CD4-positive, alpha-beta memory T cell (primary cell): Measurements from ENCODE around the gene IGFBP5. TPM values are rescaled to one million over a fixed set of nuclear protein-coding genes. Genes with fewer than 3 reads are reported as not detected.
A peak's percentile ranks its signal among the peaks of the same experiment; 100 is the strongest.

Experiments used
- CTCF ChIA-PET: fragments of 350-600 bp; sonication (Branson Sonifier 250); formaldehyde crosslinking; loops from one replicate; lab custom pipeline; 2021; ENCODE audit warnings: inconsistent platforms; ENCODE audit not compliant: partially characterized antibody; lab: Charles Lee
- POLR2A ChIA-PET: fragments of 350-600 bp; sonication (Branson Sonifier 250); formaldehyde crosslinking; loops from one replicate; lab custom pipeline; 2021; ENCODE audit not compliant: partially characterized antibody; lab: Charles Lee
- DNase-seq, 5 donors: peaks; one replicate each; pipeline versions ENCODE4 v3.0.0 to v3.0.0-alpha.2; 2020 to 2022; ENCODE audit warnings: mixed read lengths in 1 of 5
- H3K27ac ChIP-seq: one replicate; pipeline ENCODE4 v1.7.0; 2013; ENCODE audit warnings: low read depth, low read length
- H3K27me3 ChIP-seq: 2 replicates; pipeline ENCODE4 v1.7.0; 2013; ENCODE audit warnings: mild to moderate bottlenecking, low read length, moderate library complexity; ENCODE audit not compliant: insufficient read depth
- H3K36me3 ChIP-seq: 2 replicates; pipeline ENCODE4 v1.7.0; 2013; ENCODE audit warnings: mild to moderate bottlenecking, low read length, moderate library complexity; ENCODE audit not compliant: insufficient read depth
- H3K4me1 ChIP-seq: 2 replicates; pipeline ENCODE4 v1.7.0; 2013; ENCODE audit warnings: mild to moderate bottlenecking, low read length, moderate library complexity; ENCODE audit not compliant: insufficient read depth
- H3K4me3 ChIP-seq, 2 donors: one replicate each; pipeline ENCODE4 v1.7.0; 2013; ENCODE audit warnings: low read length in 2 of 2, mild to moderate bottlenecking in 1 of 2
- H3K9me3 ChIP-seq, 2 donors: one replicate each; pipeline ENCODE4 v1.7.0; 2013; ENCODE audit warnings: low read length in 2 of 2, control low read depth in 1 of 2; ENCODE audit not compliant: control insufficient read depth in 1 of 2
- H3K27ac Mint-ChIP-seq, 7 donors: one replicate each; pipeline ENCODE4 v1.8.0; 2020 to 2021; ENCODE audit warnings: mixed read lengths in 7 of 7, mild to moderate bottlenecking in 6 of 7, inconsistent platforms in 3 of 7, moderate library complexity in 3 of 7
- H3K27me3 Mint-ChIP-seq, 2 donors: one replicate each; pipeline ENCODE4 v1.8.0; 2020 to 2021; ENCODE audit warnings: mixed read lengths in 2 of 2
- H3K36me3 Mint-ChIP-seq, 2 donors: one replicate each; pipeline ENCODE4 v1.8.0; 2020 to 2021; ENCODE audit warnings: mixed read lengths in 2 of 2, inconsistent platforms in 1 of 2, mild to moderate bottlenecking in 1 of 2
- H3K4me1 Mint-ChIP-seq, 4 donors: one replicate each; pipeline ENCODE4 v1.8.0; 2020 to 2021; ENCODE audit warnings: mixed read lengths in 4 of 4, mild to moderate bottlenecking in 1 of 4
- H3K4me3 Mint-ChIP-seq, 8 donors: one replicate each; pipeline ENCODE4 v1.8.0; 2020 to 2021; ENCODE audit warnings: mixed read lengths in 8 of 8, mild to moderate bottlenecking in 7 of 8, moderate library complexity in 6 of 8, inconsistent platforms in 3 of 8
- H3K9me3 Mint-ChIP-seq, 8 donors: one replicate each; pipeline ENCODE4 v1.8.0; 2020 to 2021; ENCODE audit warnings: mixed read lengths in 8 of 8, mild to moderate bottlenecking in 5 of 8, inconsistent platforms in 3 of 8, moderate library complexity in 1 of 8
- intact Hi-C: fragments of 100-400 bp; cut with micrococcal nuclease; formaldehyde crosslinking; loops from one replicate; pipeline ENCODE4 v1.15.1; 2023
- polyA plus RNA-seq, 2 donors: library from polyadenylated mRNA; unstranded; fragments of 300-500 nt; fragmentation: Illumina TruSeq; gene quantifications; one replicate each; pipeline ENCODE4 v1.2.3, GENCODE V29; 2021
- total RNA-seq, 2 experiments: library from RNA; stranded (reverse); gene quantifications; one replicate each; pipeline ENCODE4 v1.2.3, GENCODE V29; 2021

Gene IGFBP5
- total and polyA plus RNA-seq, 4 experiments from 2014 or later: 0.23 TPM; not detected in 3

GRCh38 chr2:216689397-216689796 is 6.0 kb downstream of the IGFBP5 start:
- Mint-ChIP-seq H3K4me3 (peak overlapping the region in 1 of 8 donors; percentile 0), H3K27me3 (peaks cover 41 to 48% of the 10 kb centered on the region in 2 donors), H3K9me3 (peaks cover 0 to 2% (median 0%) of the 10 kb centered on the region in 8 donors), H3K36me3 (no peaks in the 10 kb centered on the region), H3K4me1 (peaks cover 15 to 29% (median 24%) of the 10 kb centered on the region in 4 donors), H3K27ac (no peak overlapping the region)
- Histone ChIP-seq H3K36me3 (no peaks in the 10 kb centered on the region), H3K27me3 (peaks cover 4% of the 10 kb centered on the region), H3K27ac (no peak overlapping the region), H3K4me3 (no peak overlapping the region), H3K9me3 (no peaks in the 10 kb centered on the region), H3K4me1 (peaks cover 29% of the 10 kb centered on the region)
- DNase-seq: no peak
- intact Hi-C loops: no loop called here
- ChIA-PET POLR2A (no interaction called here), CTCF (interaction anchor here (1.1 to 1.5 kb wide), 2 partner anchors 15 to 1067 kb away, joined by 3 to 4 read pairs; no protein-coding TSS in a partner anchor)

- H3K4me3 ChIP-seq: no peak overlapping the region
- no peaks in the 10 kb centered on the region for H3K36me3 Mint-ChIP-seq
- H3K27me3 ChIP-seq: peaks cover 4% of the 10 kb centered on the region
- peaks cover 15 to 25% (median 22%) of the 10 kb centered on the region in 4 donors for H3K4me1 Mint-ChIP-seq
- no peak overlapping the region for H3K4me3 Mint-ChIP-seq
- ChIA-PET CTCF (interaction anchor here (1.1 to 1.5 kb wide), 2 partner anchors 14 to 1068 kb away, joined by 3 to 4 read pairs; no protein-coding TSS in a partner anchor), POLR2A (no interaction called here)
- no peak overlapping the region for H3K27ac ChIP-seq
- H3K27ac Mint-ChIP-seq: no peak overlapping the region
- intact Hi-C loops: no loop called here
- DNase-seq: no peak
- H3K9me3 ChIP-seq: no peaks in the 10 kb centered on the region
- H3K36me3 ChIP-seq: no peaks in the 10 kb centered on the region
- H3K4me1 ChIP-seq: peaks cover 25% of the 10 kb centered on the region
- H3K27me3 Mint-ChIP-seq: peaks cover 41 to 50% of the 10 kb centered on the region in 2 donors
- H3K9me3 Mint-ChIP-seq: peaks cover 0 to 2% (median 0%) of the 10 kb centered on the region in 8 donors
Observed at GRCh38 chr2:216688731-216689340, 6.5 kb downstream of the IGFBP5 start.

- Mint-ChIP-seq H3K4me3 (no peak overlapping the region), H3K27me3 (peaks cover 39 to 48% of the 10 kb centered on the region in 2 donors), H3K36me3 (no peaks in the 10 kb centered on the region), H3K27ac (no peak overlapping the region), H3K9me3 (no peaks in the 10 kb centered on the region), H3K4me1 (peaks cover 9 to 17% (median 15%) of the 10 kb centered on the region in 4 donors)
- no peaks in the 10 kb centered on the region for H3K36me3 ChIP-seq
- CTCF ChIA-PET: interaction anchor here (1.0 to 6.8 kb wide), 3 partner anchors 20 to 1026 kb away, joined by 3 to 89 read pairs (median 5); no protein-coding TSS in a partner anchor
- H3K27ac ChIP-seq: no peak overlapping the region
- no peak overlapping the region for H3K4me3 ChIP-seq
- H3K27me3 ChIP-seq: peaks cover 4% of the 10 kb centered on the region
- H3K4me1 ChIP-seq: peaks cover 16% of the 10 kb centered on the region
- no peak for DNase-seq
- intact Hi-C loops: no loop called here
- no peaks in the 10 kb centered on the region for H3K9me3 ChIP-seq
- POLR2A ChIA-PET: no interaction called here
Observed at GRCh38 chr2:216687646-216688045, 7.7 kb downstream of the IGFBP5 start.

GRCh38 chr2:216687111-216687510 is 8.2 kb downstream of the IGFBP5 start:
- Mint-ChIP-seq H3K27ac (no peak overlapping the region), H3K4me1 (peaks cover 8 to 15% (median 11%) of the 10 kb centered on the region in 4 donors), H3K9me3 (no peaks in the 10 kb centered on the region), H3K36me3 (no peaks in the 10 kb centered on the region), H3K27me3 (peaks cover 40 to 45% of the 10 kb centered on the region in 2 donors), H3K4me3 (no peak overlapping the region)
- CTCF ChIA-PET: interaction anchor here (1.0 to 6.8 kb wide), 4 partner anchors 10 to 1026 kb away, joined by 3 to 89 read pairs (median 5); no protein-coding TSS in a partner anchor
- no peak for DNase-seq
- no peaks in the 10 kb centered on the region for H3K9me3 ChIP-seq
- POLR2A ChIA-PET: no interaction called here
- H3K36me3 ChIP-seq: no peaks in the 10 kb centered on the region
- H3K4me3 ChIP-seq: no peak overlapping the region
- peaks cover 10% of the 10 kb centered on the region for H3K4me1 ChIP-seq
- intact Hi-C loops: no loop called here
- H3K27me3 ChIP-seq: peaks cover 4% of the 10 kb centered on the region
- H3K27ac ChIP-seq: no peak overlapping the region

GRCh38 chr2:216685327-216685875 is 9.9 kb downstream of the IGFBP5 start:
- H3K9me3 Mint-ChIP-seq: no peaks in the 10 kb centered on the region
- Histone ChIP-seq H3K9me3 (no peaks in the 10 kb centered on the region), H3K36me3 (no peaks in the 10 kb centered on the region), H3K4me1 (no peaks in the 10 kb centered on the region), H3K27me3 (peaks cover 3% of the 10 kb centered on the region), H3K27ac (no peak overlapping the region), H3K4me3 (no peak overlapping the region)
- no peak overlapping the region for H3K27ac Mint-ChIP-seq
- intact Hi-C loops: no loop called here
- H3K4me1 Mint-ChIP-seq: peaks cover 0 to 7% (median 5%) of the 10 kb centered on the region in 4 donors
- no peaks in the 10 kb centered on the region for H3K36me3 Mint-ChIP-seq
- no peak for DNase-seq
- ChIA-PET CTCF (interaction anchor here (1.0 to 6.8 kb wide), 7 partner anchors 9 to 1071 kb away, joined by 3 to 89 read pairs (median 4); no protein-coding TSS in a partner anchor), POLR2A (no interaction called here)
- no peak overlapping the region for H3K4me3 Mint-ChIP-seq
- H3K27me3 Mint-ChIP-seq: peaks cover 30 to 43% of the 10 kb centered on the region in 2 donors

GRCh38 chr2:216683846-216684245 is 11.5 kb downstream of the IGFBP5 start:
- no peak overlapping the region for H3K4me3 ChIP-seq
- H3K27me3 ChIP-seq: no peaks in the 10 kb centered on the region
- no peaks in the 10 kb centered on the region for H3K9me3 ChIP-seq
- peaks cover 19 to 35% of the 10 kb centered on the region in 2 donors for H3K27me3 Mint-ChIP-seq
- H3K36me3 Mint-ChIP-seq: no peaks in the 10 kb centered on the region
- DNase-seq: no peak
- H3K36me3 ChIP-seq: no peaks in the 10 kb centered on the region
- ChIA-PET POLR2A (no interaction called here), CTCF (interaction anchor here (0.5 to 6.8 kb wide), 5 partner anchors 9 to 1029 kb away, joined by 3 to 89 read pairs (median 5); no protein-coding TSS in a partner anchor)
- H3K27ac Mint-ChIP-seq: no peak overlapping the region
- intact Hi-C loops: loop anchor here (2.0 kb wide), 1 partner anchor 827 kb away; no protein-coding TSS in a partner anchor
- H3K9me3 Mint-ChIP-seq: no peaks in the 10 kb centered on the region
- no peak overlapping the region for H3K27ac ChIP-seq
- no peaks in the 10 kb centered on the region for H3K4me1 ChIP-seq
- H3K4me3 Mint-ChIP-seq: no peak overlapping the region
- peaks cover 0 to 6% (median 4%) of the 10 kb centered on the region in 4 donors for H3K4me1 Mint-ChIP-seq

- no peaks in the 10 kb centered on the region for H3K9me3 ChIP-seq
- CTCF ChIA-PET: interaction anchor here (0.6 to 6.8 kb wide), 13 partner anchors 10 to 1075 kb away, joined by 3 to 89 read pairs (median 4); no protein-coding TSS in a partner anchor
Observed at GRCh38 chr2:216681683-216682082, 13.7 kb downstream of the IGFBP5 start.

More at GRCh38 chr2:216681683-216682082, 13.7 kb downstream of the IGFBP5 start:
- Histone ChIP-seq H3K27ac (no peak overlapping the region), H3K4me3 (no peak overlapping the region), H3K4me1 (no peaks in the 10 kb centered on the region), H3K36me3 (no peaks in the 10 kb centered on the region), H3K27me3 (no peaks in the 10 kb centered on the region)
- H3K9me3 Mint-ChIP-seq: no peaks in the 10 kb centered on the region
- H3K4me1 Mint-ChIP-seq: peaks cover 0 to 6% (median 4%) of the 10 kb centered on the region in 4 donors
- DNase-seq: no peak
- no peak overlapping the region for H3K4me3 Mint-ChIP-seq
- H3K36me3 Mint-ChIP-seq: no peaks in the 10 kb centered on the region
- peak overlapping the region in 1 of 7 donors; percentile 76 for H3K27ac Mint-ChIP-seq
- peaks cover 12 to 35% of the 10 kb centered on the region in 2 donors for H3K27me3 Mint-ChIP-seq
- POLR2A ChIA-PET: no interaction called here
- intact Hi-C loops: loop anchor here (1.0 to 2.0 kb wide), 2 partner anchors 829 to 1032 kb away; no protein-coding TSS in a partner anchor
